ENCODE measurements around the gene ARHGAP30.

DNA sequence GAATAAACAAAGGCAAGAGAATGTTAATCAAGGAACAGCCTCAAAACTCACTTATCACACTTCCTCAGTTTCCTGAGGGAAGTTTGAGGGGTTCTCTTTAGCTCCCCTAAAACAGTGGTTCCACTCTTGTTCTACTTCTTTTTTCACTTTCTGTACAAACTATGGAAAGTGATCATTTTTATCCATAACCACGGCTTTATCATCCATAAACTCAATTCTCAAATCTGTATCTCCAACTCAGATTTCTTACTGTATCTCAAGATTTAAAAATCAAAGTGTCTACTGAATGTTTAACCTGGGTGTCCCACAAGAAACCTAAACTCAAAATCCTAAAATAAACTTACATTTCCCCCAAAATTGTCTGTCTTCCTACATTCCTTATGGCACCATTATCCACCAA, 44.2 kb upstream of the ARHGAP30 start:
- TF ChIP-seq, protein P1, sequence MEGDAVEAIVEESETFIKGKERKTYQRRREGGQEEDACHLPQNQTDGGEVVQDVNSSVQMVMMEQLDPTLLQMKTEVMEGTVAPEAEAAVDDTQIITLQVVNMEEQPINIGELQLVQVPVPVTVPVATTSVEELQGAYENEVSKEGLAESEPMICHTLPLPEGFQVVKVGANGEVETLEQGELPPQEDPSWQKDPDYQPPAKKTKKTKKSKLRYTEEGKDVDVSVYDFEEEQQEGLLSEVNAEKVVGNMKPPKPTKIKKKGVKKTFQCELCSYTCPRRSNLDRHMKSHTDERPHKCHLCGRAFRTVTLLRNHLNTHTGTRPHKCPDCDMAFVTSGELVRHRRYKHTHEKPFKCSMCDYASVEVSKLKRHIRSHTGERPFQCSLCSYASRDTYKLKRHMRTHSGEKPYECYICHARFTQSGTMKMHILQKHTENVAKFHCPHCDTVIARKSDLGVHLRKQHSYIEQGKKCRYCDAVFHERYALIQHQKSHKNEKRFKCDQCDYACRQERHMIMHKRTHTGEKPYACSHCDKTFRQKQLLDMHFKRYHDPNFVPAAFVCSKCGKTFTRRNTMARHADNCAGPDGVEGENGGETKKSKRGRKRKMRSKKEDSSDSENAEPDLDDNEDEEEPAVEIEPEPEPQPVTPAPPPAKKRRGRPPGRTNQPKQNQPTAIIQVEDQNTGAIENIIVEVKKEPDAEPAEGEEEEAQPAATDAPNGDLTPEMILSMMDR (optimal IDR thresholded peaks at IDR 0.05 in 1 of 3, IDR thresholded peaks at IDR 0.05 in 1 of 3, conservative IDR thresholded peaks at IDR 0.05 in 1 of 3; ENCODE audit: extremely low read depth in 1 of 3, insufficient read depth in 2 of 3, low read length in 3 of 3) = no peak
- no peak for TF ChIP-seq EZH2 (IDR thresholded peaks at IDR 0.05; ENCODE audit: low read length)

Measured in keratinocyte (primary cell).